Activated CD4-positive, alpha-beta T cell treated with anti-CD3 and anti-CD28 coated beads for 24 hours (primary cell): ENCODE measurements around the gene TMEM248.
"Not testable (repeated sequence)": the region's sequence is repeated elsewhere in the genome, so short reads cannot be mapped to it uniquely, and the experiment has no call there.

Source experiments
- DNase-seq, 2 donors: peaks; one replicate each; pipeline ENCODE4 v3.0.0-alpha.2; 2020; ENCODE audit warnings: low read depth in 2 of 2

TMEM248 gene

GRCh38 chr7:66920769-66921395, at the start of gene TMEM248:
Gene TMEM248, plus strand, starts transcription at chr7:66921225. Its CDS starts 20,641 bp downstream, at chr7:66941866.
- DNase-seq, result peak; percentile 85 to 86

DNA sequence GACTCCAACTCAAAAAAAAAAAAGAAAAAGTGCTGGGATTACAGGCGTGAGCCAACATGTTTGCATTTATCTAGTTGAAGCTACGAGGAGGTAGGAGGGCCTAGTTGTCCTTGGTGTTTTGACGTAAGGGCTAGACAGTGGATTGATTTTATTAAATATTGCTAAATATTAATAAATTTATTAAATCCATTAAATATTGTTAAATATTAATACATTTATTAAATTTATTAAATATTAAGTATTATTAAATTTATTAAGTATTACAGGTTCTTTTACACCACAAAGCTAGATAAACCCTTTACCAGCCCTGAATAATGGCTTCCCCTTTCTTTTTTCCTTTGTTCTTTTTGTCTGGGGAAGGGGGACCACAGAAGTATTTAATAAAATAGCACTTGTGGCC, 47.5 kb upstream of the TMEM248 start:
- no peak for DNase-seq

- DNase-seq, result no peak
Observed at GRCh38 chr7:66877577-66878300, 43.3 kb upstream of the TMEM248 start.

GRCh38 chr7:66878301-66878685, 42.7 kb upstream of the TMEM248 start:
- not testable (repeated sequence) for DNase-seq

- DNase-seq, result no peak
Observed at GRCh38 chr7:66880053-66880452, 41.0 kb upstream of the TMEM248 start.

DNA sequence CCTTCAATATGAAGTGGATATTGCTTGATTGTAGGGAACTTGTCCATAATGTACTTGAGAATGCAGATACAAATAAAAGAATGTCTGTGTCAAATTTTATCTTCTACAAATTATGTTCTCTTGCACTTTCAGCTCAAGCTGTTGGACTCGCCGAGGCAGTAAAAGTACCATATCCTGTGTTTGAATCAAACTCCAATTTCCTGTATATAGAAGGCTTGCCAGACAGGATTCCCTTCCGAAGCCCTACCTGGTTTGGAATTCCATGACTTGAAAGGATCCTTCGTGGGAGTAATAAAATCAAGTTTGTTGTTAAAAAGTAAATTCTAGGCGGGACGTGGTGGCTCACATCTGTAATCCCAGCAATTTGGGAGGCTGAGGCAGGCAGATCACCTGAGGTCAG, 40.4 kb upstream of the TMEM248 start:
- not testable (repeated sequence) for DNase-seq

GRCh38 chr7:66883716-66884115, 37.3 kb upstream of the TMEM248 start:
- no peak for DNase-seq

DNA sequence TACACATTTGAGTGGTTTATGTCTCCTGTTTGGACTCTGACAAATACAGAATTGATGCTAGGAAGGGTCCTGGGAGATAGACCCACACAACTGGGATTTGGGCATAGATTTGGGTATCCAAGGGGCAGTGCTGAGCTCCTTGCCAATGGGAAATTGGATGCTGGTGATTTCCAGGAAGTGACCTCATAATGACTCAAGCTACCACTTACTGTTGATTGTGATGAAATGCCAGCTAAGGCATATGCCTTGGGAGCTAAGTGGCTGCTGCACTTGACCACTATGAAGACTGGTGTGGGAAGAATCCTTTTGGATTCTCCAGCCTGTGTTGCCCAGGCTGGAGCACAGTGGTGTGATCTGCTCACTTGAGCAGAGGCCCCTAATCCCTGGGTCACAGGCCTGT, 36.5 kb upstream of the TMEM248 start:
- not testable (repeated sequence) for DNase-seq

DNA sequence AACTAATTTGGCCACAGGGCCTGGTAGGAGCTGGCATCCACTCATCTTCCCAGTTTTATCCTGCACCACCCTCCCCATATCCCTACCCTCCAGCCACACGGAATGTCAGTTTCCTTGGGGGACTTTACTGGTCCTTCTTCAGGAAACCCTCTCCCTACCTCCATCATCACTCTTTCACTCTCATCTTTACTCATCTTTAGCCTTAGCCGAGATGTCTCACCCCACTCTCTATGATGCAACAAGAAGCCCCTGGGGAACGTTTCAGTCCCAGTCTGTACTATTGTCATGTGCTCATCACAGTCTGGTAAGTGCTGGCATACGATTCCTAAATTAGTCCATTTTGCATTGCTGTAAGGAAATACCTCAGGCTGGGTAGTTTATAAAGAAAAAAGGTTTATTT, 34.9 kb upstream of the TMEM248 start:
- DNase-seq, result no peak

- not testable (repeated sequence) for DNase-seq
Observed at GRCh38 chr7:66888223-66888622, 32.8 kb upstream of the TMEM248 start.

DNA sequence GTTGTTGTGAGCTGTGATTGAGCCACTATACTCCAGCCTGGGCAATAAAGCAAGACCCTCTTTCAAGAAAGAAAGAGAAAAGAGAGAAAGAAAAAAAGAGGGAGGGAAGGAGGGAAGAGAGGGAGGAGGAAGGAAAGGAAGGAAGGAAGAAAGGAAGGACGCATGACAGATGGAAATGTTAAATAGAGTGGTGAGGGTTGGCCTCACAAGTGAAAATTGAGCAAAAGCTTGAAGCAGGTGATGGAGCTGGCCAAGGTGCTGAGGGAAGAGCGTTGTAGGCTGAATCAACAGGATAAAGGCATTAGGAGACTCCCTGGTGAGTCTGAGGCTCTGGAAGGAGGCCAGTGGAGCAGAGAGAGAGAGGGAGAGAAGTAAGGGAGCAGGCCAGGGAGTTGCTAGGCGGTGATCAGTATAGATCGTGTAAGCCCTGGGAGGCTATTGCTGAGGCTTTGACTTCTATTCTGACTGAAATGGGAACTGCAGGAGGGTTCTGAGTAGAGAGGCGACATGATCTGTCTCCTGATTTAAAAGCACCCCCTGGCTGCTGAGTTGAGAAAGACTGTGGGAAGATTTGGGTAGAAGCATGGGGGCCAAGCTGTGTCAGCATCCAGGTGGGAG, 26.5 kb upstream of the TMEM248 start:
- DNase-seq, result no peak

GRCh38 chr7:66896441-66896840, 24.6 kb upstream of the TMEM248 start:
- DNase-seq, result no peak

DNA sequence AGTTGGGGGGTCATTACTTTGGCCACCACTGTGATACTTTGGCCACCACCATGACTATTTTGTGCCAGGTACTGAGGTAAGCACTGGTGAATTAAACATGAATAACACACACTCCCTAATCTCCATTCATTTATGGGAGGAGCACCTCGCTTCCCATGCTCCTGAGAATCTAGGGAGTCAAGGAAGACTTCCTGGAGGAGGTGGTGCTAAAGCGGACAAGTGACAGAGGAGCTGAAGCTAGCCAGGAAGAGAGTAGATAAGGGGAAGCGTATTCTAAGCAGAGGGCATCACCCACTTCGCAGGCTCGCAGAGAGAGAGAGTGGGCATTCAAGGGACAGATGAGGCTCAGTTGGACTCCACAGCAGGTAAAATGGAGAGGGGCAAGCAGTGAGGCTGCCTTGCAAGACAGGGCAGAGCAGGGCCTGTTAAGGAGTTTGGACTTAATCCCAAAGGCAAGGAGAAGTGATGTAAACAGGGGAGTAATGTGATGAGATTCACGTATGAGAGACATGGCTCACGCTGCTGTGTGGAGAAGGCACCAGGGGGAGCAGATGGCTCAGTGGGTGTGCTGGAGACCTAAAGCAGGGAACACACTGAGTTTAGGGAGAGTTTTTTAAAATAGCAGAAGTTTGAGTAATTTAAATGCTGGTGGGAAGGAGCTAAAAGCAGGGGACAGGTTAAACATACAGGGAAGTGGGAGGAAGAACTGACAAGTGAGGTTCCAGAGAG, 21.3 kb upstream of the TMEM248 start:
- DNase-seq, result no peak

GRCh38 chr7:66901941-66902843, 18.8 kb upstream of the TMEM248 start:
- DNase-seq, result no peak

- DNase-seq, result no peak
Observed at GRCh38 chr7:66902844-66903180, 18.2 kb upstream of the TMEM248 start.

DNA sequence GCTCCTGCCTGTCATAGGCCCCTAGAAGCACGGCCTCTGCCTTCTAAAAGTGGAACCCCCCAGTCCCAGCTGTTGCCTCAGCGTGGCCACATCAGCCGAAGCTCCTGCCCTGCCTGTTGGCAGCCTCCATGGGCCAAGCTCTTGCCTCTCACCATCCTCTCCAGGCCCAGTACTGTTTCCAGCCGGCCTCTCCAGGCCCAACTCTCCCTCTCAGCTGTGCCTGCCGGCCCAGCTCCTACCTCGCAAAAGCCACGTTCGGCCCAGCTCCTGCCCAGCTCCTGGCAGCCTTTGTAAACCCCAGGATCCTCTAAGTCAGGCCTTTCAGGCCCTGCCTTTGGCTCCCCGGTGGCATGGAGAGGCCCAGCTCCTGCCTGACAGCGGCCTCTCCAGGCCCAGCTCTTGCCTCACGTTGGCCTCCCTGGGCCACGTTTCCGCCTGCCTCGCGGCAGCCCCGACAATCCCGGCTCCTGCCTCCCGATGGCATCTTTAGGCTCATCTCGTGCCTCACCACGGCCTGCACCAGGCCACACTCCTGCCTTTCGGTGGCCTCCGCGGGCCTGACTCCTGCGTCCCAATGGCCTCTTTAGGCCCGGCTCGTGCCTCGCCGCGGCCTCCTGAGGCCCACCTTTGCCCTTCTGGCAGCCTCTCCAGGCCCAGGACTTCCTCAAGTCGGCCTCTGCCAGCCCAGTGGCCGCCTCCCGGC, 17.5 kb upstream of the TMEM248 start:
- no peak for DNase-seq

DNA sequence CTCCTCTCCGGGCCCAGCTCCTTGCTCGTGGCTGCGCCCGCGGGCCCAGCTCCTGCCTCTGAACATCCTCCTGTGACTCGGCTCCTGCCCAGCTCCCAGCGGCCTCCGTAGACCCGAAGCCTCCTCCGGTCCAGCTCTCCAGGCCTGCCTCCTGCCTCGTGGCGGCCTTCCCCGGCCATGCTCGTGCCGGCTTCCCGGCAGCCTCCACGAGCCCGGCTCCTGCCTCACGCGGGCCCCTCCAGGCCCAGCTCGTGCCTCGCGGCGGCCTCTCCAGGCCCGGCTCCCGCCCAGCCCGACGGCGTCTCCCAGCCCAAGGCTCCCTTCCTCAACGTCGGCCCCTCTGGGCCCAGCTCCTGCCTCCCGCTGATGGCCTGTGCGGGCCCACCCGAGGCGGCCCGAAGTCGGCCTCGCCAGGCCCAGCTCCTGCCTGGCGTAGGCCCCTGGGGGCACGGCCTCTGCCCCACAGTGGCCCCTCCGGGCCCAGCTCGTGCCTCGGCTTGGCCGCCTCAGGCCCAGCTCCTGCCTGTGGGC, 16.9 kb upstream of the TMEM248 start:
- no peak for DNase-seq

DNA sequence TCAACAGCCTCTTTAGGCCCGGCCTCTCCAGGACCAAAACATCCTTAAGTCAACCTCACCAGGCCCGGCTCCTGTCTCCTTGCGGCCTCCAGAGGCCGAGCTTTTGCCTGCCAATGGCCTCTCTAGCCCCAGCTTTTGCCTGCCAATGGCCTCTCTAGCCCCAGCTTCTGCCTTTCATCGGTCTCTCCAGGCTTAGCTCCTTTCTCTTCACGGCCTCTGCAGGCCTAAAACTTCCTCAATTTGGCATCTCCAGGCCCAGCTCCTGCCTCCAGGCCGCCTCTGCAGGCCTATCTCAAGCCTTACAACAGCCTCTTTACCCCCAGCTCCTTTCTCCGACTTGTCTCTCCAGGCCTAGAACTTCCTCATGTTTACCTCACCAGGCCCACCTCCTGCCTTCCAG, 15.7 kb upstream of the TMEM248 start:
- DNase-seq, result no peak

- DNase-seq, result no peak
Observed at GRCh38 chr7:66905689-66906088, 15.3 kb upstream of the TMEM248 start.

- DNase-seq, result no peak
Observed at GRCh38 chr7:66907731-66908130, 13.3 kb upstream of the TMEM248 start.

DNA sequence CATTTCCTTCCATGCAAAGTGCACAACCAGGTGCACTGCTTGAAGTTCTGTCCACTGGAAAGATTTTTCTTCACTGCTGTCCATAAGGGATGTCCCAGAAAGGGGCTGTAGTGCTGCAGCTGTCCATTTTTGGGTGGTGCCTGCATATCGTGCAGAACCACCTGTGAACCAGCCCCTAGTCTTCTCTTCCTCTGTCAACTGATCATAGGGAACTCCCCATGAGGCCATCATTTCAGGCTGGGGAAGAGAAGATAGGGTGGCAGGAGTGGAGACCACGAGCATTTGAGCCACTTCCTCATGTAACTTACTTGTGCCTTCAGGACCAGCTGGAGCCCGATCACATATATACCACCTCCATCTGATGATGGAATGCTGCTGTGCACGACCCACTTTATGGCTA, 12.4 kb upstream of the TMEM248 start:
- DNase-seq, result not testable (repeated sequence)
